GM12891 (cell line): ENCODE measurements around the gene CBS.
"Not testable (repeated sequence)": the region's sequence is repeated elsewhere in the genome, so short reads cannot be mapped to it uniquely, and the experiment has no call there.

Source experiments
- DNase-seq: peaks from one replicate; pipeline ENCODE4 v3.0.0; 2011; ENCODE audit warnings: low spot score; ENCODE audit not compliant: insufficient read length
- FAIRE-seq: peaks from 2 replicates; lab custom pipeline; 2011; peaks lifted over from hg19 to GRCh38; lab: Jason Lieb, UNC

CBS gene

GRCh38 chr21:43074401-43075169, 1.1 kb downstream of the CBS start:
- FAIRE-seq, DNase-seq: not testable (repeated sequence)

DNA sequence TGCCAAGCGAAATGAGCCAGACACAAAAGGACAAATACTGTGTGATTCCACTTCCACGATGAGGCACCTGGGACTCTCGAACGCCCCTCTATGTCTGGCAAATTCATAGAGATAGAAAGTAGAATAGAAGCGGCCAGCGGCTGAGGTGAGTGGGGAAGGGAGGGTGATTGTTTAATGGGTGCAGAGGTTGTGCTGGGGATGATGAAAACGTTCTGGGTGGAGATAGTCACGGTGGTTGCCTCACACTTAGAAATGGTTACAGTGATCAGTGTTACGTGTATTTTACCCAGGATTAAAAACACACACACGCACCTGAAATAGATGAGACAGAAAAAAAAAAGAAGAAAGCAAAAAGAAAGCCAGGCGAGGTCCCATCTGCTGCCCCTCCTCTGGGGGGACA, 2.9 kb downstream of the CBS start:
- not testable (repeated sequence) for FAIRE-seq

GRCh38 chr21:43069682-43070081, 6.0 kb downstream of the CBS start:
- not testable (repeated sequence) for DNase-seq, FAIRE-seq

More for the DNA sequence above, 2.9 kb downstream of the CBS start:
- DNase-seq: not testable (repeated sequence)

DNA sequence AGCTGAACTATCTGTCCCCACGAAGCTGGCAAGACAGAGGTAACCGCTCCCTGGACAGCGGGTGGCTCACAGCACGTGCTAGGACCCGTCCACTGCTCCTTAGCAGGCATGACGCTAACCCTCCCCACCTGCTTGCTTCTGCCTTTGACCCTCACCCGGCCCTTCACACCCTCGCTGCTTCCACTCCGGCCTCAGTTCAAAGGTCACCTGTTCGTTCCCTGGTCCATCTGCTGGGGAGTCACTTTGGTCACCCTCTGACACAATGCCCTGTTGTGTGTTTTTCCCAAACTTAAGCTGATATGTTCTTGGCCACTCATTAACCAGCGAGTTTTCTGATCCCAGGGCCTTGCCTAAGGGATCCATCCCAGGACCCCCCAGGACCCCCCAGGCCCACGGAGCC, 7.6 kb downstream of the CBS start:
- DNase-seq, FAIRE-seq: not testable (repeated sequence)

- FAIRE-seq: not testable (repeated sequence)
These were observed 8.9 kb downstream of the CBS start for GRCh38 chr21:43066690-43067089.

DNA sequence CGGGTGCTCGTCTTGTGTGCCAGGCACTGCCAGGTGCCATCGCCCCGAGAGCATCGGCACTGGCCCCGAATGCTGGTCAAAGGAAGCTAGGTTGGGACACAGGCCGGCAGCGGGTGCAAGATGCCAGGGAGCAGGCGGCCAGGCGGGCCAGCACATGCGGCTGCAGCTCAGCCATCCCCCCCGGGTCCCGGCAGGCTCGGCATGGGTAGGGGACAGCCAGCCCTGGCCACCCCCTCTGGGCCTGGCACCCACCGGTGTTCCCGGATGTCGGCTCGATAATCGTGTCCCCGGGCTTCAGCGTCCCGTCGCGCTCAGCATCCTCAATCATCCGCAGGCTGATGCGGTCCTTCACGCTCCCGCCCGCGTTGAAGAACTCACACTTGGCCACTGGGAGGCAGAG, 9.6 kb downstream of the CBS start:
- not testable (repeated sequence) for FAIRE-seq, DNase-seq

More at GRCh38 chr21:43066690-43067089, 8.9 kb downstream of the CBS start:
- not testable (repeated sequence) for DNase-seq

DNA sequence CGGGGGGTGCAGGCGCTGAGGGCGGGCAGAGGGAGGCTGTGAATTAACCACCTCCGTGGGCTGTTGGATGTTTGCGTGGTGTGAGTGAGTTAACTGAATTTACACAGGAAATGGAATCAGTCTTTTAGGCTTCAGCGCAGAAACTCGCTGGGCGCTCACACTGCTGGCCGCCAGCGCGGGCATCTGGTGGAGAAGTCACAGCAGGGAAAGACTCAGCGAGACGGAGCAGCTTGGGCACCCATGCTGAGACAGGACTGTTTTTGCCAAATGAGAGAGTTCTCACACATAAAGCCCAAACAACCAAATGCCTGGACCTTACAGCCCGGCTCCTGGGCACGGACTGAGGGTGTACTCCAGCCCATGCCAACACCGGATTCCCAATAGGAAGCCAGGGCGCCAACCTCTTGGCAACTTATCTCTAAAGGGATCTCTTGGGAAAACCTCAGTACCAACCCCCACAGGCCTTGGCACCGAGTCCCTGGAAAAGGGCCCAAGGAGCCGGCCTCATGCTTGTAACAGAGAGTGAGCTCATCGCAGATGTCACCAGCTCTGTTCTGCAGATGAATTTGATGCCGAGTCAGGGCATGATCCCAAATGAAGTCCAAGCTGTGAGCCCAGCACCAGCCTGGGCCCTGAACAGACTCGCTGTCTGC, 11.2 kb downstream of the CBS start:
- not testable (repeated sequence) for DNase-seq, FAIRE-seq

DNA sequence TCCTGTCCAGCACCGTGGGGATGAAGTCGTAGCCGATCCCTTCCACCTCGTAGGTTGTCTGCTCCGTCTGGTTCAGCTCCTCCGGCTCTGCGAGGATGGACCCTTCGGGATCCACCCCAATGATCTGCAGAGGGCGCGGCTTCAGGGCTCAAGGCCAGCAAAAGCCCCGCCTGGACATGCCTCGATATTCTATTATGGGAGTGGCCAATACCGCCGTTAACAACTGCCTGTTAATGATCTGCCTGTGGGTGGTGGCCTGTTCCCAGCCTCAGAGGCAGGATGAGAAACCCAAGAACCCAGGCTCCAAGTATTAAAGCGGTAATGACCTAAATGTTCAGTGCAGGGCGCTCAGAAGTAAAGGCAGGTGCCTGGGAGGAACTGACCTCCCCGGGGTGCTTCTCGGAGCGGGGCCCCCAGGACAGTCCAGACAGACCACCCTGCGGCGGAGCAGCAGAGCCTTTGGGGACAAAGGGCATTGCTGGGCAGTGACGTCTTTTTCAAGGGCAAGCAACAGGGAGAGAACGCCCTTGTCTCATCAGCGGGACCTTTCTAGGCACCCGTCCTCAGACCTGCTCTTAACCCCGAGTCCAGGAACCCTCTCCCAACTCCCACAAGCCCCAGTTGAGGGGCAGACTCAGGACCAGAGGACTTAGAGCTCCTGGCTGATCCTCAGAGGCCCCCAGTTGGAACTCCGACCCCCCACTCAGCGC, 12.5 kb downstream of the CBS start:
- not testable (repeated sequence) for DNase-seq, FAIRE-seq

- not testable (repeated sequence) for FAIRE-seq
These were observed 22.5 kb downstream of the CBS start for GRCh38 chr21:43053112-43053511.

GRCh38 chr21:43045876-43046821, 29.5 kb downstream of the CBS start:
- not testable (repeated sequence) for FAIRE-seq

More at GRCh38 chr21:43053112-43053511, 22.5 kb downstream of the CBS start:
- DNase-seq: not testable (repeated sequence)

DNA sequence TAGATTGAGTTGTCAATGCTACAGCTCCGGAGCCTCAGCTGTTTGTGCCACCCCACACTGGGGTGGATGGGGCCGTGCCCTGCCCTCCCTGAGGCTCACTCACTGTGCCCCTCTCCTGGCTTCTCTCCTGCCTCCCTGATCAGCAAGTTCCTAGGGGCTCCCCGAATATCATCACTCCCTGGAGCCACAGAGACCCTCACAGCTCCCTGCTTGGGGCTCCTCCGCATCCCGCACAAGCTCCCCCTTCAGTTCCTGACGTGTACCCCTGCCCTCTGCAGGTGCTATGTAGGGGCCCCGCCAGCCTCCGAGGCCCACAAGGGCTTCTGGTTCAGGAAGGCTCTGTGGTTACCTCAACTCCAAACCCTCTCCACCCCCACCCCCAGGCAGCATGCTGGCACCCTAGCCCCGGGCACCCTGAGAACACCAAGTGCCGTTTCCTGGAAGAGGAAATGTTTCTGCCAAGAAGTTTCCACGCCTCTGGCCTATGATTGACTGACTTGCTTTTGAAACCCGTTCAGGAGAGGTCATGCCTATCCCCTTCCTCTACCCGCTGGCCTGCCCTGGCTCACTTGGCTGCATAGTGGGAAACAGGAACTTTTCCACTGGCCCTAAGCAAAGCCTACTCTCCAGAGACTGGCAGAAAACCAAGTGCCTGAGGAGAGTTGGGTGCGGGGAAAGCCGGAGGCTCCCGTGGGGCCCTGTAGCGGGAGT, 30.3 kb downstream of the CBS start:
- not testable (repeated sequence) for DNase-seq, FAIRE-seq

More at GRCh38 chr21:43045876-43046821, 29.5 kb downstream of the CBS start:
- DNase-seq: not testable (repeated sequence)

GRCh38 chr21:43044547-43044946, 31.1 kb downstream of the CBS start:
- FAIRE-seq, DNase-seq: not testable (repeated sequence)

DNA sequence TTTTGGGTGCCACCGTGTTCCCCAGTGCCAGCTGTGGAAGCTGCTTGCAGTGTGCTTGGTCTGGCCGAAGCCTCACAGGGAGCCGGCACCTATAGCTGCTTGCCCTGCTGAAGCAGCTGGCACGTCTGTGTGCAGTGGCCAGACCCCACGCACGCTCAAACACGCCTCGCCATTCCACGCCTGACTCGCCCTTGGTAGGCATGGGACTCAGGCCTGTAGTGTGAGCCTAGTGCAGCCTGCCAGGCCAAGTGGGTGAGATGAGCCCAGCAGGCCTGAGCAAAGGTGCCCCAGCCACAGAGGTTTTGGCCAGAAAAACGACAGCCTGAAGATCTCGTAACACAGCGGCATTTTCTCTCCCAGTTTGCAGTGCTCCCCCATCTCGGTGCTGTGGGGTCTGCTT, 32.3 kb downstream of the CBS start:
- not testable (repeated sequence) for DNase-seq, FAIRE-seq

GRCh38 chr21:43042169-43042568, 33.5 kb downstream of the CBS start:
- not testable (repeated sequence) for FAIRE-seq, DNase-seq

- DNase-seq, FAIRE-seq: not testable (repeated sequence)
These were observed 37.0 kb downstream of the CBS start for GRCh38 chr21:43038659-43039044.

GRCh38 chr21:43037918-43038658, 37.5 kb downstream of the CBS start:
- FAIRE-seq, DNase-seq: not testable (repeated sequence)

DNA sequence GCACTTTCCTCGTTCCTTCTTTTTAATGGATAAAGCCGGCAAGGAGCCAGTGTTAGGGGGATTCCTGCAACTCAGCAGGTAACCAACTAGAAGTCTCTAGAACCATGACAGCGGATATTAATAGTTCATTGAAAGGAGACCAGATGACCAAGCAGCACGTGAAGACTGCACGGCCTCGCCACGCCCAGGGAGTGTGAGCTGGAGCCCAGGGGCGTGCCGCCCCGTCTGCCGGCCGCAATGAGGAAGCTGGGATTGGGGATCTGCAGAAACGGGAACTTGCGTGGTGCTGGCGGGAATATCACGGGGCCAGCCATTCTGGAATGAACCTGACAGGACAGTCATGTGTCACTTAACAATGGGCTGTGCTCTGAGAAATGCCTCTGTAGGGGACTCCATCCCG, 38.7 kb downstream of the CBS start:
- DNase-seq, FAIRE-seq: not testable (repeated sequence)
